Heart left ventricle (tissue), 13 donors: ENCODE results near the gene CD164.

Experiments
- POLR2A ChIP-seq, 2 donors: fragments of 450-650 bp; IDR thresholded peaks; one replicate each; pipeline ENCODE4 v1.6.1; 2017; ENCODE audit warnings: antibody characterized with exemption in 2 of 2, mild to moderate bottlenecking in 2 of 2, moderate library complexity in 2 of 2
- TF ChIP-seq, protein P1 (sequence below), 12 donors: fragments of 200-600 bp; sonication (generic) in 4 of 12; IDR thresholded peaks; one replicate each; pipeline versions ENCODE4 v1.5.0 to v1.8.0; 2018 to 2022; ENCODE audit warnings: antibody characterized with exemption in 12 of 12, mild to moderate bottlenecking in 5 of 12
- donor health status: ischemic (EF 13 %, LVEDD 7.1; RV severe dilation, severe dysfunction).
- donor health status: DM: no; HTN: yes; CAD: no.
- donor health status: DM: no; HTN: no; CAD: no.
- donor health status: ischemic (EF 25% LVEDD 6.9; RV normal size, moderate dysfunction).
- donor health status: ischemic (EF 25% LVEDD 5.7; RV mildly dilated, moderate dysfunction).
- donor health status: ischemic (EF 35%, LVEDD 5.7; RV mildly dilated, moderate dysfunction).
- donor health status: nonischemic (EF 11% LVEDD 7.7; RV severe dilation, severe dysfunction).
- donor health status: DM: yes; HTN: yes; CAD: no.
- donor health status: PGD.
- donor health status: ischemic (EF 29% LVEDD 5.4; RV normal size, mild dysfunction).
- donor health status: nonischemic (EF 23%, LVEDD 6.1; RV moderate dilation, normal function).

DNA sequence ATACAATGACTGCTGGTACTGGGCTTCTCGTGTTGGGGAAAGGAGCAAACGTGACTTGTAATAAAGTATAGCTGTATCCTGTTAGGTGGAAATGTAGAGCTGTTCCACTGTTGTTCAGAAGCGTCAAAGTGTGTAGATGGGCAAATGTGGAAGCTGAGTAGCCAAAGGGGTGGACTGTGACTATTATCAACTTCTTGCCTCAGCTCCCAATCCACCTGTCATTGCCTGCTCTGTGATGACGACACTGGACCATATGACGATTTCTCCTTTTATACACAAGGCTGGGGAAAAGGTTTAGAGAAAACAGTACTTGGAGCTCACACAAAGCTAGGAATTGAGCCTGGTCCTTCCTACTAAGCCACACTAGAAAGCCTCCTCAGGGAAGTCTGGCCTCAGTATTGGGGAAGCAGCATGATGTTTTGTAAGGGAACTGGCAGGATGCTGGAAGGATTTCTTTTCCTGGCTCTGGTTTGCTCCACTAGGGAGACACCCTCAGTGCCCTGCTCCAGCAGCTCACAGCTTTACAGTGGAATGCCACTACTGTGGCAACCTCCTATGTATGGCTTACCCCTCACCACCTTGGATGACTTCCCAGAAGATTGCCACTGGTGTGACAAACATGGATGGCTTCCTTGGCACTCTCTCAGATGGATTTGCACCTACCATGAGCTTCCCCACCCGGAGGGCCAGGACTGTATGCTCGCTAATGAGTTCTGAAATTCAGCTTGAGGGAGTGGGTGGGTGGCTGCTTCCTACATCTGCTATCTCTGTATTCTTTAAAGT is 20.0 kb downstream of the CD164 start:
- TF ChIP-seq, protein P1, sequence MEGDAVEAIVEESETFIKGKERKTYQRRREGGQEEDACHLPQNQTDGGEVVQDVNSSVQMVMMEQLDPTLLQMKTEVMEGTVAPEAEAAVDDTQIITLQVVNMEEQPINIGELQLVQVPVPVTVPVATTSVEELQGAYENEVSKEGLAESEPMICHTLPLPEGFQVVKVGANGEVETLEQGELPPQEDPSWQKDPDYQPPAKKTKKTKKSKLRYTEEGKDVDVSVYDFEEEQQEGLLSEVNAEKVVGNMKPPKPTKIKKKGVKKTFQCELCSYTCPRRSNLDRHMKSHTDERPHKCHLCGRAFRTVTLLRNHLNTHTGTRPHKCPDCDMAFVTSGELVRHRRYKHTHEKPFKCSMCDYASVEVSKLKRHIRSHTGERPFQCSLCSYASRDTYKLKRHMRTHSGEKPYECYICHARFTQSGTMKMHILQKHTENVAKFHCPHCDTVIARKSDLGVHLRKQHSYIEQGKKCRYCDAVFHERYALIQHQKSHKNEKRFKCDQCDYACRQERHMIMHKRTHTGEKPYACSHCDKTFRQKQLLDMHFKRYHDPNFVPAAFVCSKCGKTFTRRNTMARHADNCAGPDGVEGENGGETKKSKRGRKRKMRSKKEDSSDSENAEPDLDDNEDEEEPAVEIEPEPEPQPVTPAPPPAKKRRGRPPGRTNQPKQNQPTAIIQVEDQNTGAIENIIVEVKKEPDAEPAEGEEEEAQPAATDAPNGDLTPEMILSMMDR (IDR thresholded peaks at IDR 0.05): no peak
- no peak for TF ChIP-seq POLR2A (IDR thresholded peaks at IDR 0.05)
